Stimulated activated naive CD8-positive, alpha-beta T cell treated with anti-CD3 and anti-CD28 coated beads, Interleukin-15, Interleukin-2, amounts not matched to agents 100 U/mL and 50 U/mL, for 24 hours (primary cell): ENCODE data around the gene PDZRN4.

ENCODE experiments used
- ATAC-seq: fragments of 150-1000 bp; cut with Tn5 transposase; one replicate; pipeline ENCODE4 v1.10.0; 2021
- DNase-seq: peaks from one replicate; pipeline ENCODE4 v3.0.0; 2021

The PDZRN4 gene

GRCh38 chr12:41362931-41363330 is 174.8 kb downstream of the PDZRN4 start:
- DNase-seq: no peak
- ATAC-seq: no peak

DNA sequence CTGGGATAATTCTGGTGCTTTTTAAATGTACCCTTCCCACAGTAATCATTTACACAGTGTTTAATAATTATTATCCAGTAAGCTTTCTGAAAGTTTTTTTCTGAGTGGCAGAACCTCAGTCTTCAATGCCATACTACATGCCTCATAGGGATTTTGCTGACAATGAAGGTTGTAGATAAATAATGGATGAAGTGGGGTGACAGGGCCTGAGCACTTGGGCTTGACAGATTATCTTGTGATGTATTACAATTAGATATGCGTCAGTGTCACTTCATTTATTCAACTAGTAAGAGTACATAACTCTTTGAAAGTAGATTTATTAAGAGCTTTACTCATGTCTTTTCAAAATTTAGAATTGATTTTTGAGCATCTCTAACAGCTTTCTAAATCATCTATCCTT is 176.1 kb downstream of the PDZRN4 start:
- DNase-seq: no peak
- ATAC-seq: no peak

GRCh38 chr12:41365653-41366171 is 177.6 kb downstream of the PDZRN4 start:
- DNase-seq (no peak), ATAC-seq (no peak)

- ATAC-seq (no peak), DNase-seq (no peak)
Observed at GRCh38 chr12:41367726-41368405, 179.7 kb downstream of the PDZRN4 start.

GRCh38 chr12:41380878-41381277 is 192.8 kb downstream of the PDZRN4 start:
- DNase-seq (no peak), ATAC-seq (no peak)

DNA sequence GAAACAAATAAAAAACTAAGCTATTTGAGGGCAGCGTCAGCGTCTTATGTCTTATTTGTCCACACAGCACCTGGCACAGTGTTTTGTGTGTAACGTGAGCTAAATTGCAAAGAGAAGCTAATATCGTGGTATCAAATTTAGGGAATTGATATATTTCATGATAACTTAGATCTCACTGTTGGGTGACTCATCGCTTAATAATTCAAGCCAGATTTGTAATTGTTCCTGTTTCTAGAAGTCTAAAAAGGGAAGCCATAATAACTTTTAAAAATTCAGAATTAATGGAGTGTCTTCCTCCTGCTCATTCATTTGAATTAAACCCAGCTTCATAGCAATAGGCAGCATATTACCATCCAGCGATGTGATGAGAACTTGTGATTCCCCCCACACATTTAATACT is 214.7 kb downstream of the PDZRN4 start:
- ATAC-seq (no peak), DNase-seq (no peak)

DNA sequence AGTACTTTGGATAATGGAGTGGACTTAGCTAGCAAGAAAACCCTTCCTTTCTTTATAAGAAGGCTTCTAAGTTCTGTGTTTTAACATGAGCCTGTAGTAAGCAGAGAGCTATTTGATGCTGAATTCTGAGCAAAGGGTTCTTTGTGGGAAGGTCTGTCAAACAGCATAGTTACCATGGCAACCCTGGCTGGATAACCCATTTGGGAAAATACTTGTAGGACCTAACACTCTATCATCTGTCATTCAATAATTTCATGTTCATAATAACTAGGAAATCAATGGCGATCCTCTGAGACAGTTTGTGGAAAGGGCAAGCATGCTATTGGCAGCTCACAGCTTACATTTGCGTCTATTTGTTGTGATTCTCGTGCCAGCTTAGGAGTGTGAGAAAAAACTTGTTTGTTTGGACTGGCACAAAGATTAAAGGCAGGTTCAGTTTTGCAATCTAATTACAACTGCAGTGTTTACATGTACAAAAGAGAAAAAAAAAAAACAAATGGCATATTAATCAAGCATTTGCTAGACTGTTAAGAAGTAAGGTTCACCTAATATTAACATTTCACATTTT is 219.2 kb downstream of the PDZRN4 start:
- DNase-seq: no peak
- no peak for ATAC-seq

GRCh38 chr12:41409628-41410027 is 221.5 kb downstream of the PDZRN4 start:
- no peak for ATAC-seq

GRCh38 chr12:41418586-41418985 is 230.5 kb downstream of the PDZRN4 start:
- ATAC-seq: no peak

More at GRCh38 chr12:41409628-41410027, 221.5 kb downstream of the PDZRN4 start:
- DNase-seq: no peak

DNA sequence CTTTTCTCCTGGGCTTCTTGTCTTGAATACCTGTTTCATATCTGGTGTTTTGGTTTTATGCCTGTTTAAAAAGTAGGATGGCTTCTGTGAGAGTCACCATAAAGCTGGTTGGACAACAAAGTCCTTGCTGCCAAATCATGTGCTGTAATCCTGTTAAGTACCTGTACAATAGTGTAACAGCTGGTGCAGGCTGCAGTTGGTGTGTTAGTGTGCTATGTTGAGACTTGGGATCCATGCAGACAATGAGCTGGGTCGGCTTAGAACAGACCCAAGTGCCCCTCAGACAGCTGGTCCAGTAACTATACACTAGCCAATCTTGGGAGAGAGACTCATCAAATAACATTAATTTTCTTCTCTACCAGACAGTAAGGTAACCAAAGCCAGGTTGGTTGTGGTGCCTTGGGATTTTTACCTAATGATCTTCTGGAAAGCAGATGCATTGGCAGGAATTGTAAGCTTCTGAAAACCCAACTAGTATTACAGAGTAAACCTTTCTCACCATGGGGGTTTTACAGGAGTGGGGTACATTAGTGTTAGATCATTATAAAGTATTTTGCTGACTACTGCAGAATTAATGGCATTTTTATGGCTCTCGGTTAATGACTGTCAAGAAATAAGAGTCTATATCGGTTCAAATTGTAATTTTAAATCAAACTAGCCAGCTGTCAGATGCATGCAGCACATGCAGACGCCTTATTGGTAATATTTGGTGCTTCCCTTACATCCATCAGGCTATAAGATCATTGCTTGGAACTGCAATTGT is 231.2 kb downstream of the PDZRN4 start:
- no peak for ATAC-seq
- DNase-seq: no peak

More at GRCh38 chr12:41418586-41418985, 230.5 kb downstream of the PDZRN4 start:
- DNase-seq: no peak

- ATAC-seq (no peak), DNase-seq (no peak)
Observed at GRCh38 chr12:41424651-41425050, 236.5 kb downstream of the PDZRN4 start.

DNA sequence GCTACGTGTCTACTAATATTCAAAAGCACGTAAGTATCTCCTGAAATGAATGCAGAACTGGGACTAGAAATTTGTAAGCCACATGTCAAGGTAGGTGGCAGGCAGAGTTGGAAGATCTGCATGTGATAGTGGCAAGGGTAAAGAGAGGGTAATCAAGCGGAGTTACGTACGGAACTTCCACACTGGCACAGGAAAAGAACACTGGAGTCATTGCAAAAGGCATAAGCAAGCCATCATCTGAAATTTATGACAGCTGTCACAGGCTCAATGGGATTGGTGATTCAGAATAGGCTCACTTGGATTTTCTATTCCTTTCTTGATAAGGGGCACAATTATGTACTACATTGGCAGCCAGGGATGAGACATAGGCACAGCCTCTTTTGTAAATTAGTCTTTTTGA is 245.3 kb downstream of the PDZRN4 start:
- DNase-seq: no peak
- ATAC-seq: no peak

- no peak for ATAC-seq
- no peak for DNase-seq
Observed at GRCh38 chr12:41436076-41436475, 248.0 kb downstream of the PDZRN4 start.

DNA sequence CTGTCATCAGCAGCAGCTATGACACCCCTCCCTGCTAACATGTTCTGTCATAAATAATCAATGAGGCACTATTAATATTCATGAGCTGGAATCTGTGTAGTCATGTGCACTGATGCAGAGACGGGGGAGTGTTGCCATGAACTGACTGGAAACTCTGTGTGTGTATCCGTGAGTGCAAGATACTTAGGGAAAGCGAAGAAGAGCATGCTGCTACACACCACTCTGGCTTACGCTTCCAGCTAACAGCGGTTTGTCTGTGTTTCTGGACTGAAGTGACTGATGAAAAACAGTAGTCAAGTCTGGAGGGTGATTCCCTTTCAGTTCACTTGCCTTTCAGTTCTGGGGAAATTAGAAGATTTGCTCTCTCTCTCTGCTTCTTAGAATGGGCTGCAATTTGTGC is 249.4 kb downstream of the PDZRN4 start:
- no peak for DNase-seq
- ATAC-seq: peak; percentile 23

DNA sequence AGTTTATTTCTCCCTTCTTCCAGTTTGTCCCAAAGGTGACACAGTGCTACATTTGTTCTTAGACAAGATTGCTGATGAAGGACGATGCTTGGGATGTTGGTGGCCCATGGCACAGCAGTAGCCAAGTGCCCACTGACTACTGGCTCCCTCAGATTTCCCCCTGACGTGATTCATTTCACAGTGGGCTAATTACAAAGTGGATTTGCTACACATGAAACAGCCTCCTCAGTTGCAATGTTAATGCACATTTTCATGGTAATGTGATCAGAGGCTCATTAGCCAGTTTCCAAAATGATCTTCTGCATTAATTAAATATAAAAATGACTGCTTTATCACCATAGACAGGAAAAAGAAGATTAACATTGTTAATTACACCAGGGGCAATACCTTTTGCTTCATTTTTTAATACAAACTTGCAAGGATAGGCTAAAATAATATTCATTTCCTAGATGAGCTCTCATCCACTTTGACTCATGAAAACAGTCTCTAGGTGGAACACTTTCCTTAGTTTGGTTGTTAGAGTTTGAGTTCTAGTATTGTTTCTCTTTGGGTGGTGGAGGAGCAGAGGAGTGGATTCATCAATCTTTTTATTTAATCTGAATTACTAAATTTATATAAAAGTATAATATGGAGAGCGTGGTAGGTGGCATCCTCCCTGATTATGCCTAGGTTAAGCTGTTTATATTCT is 250.9 kb downstream of the PDZRN4 start:
- no peak for ATAC-seq
- DNase-seq: no peak

DNA sequence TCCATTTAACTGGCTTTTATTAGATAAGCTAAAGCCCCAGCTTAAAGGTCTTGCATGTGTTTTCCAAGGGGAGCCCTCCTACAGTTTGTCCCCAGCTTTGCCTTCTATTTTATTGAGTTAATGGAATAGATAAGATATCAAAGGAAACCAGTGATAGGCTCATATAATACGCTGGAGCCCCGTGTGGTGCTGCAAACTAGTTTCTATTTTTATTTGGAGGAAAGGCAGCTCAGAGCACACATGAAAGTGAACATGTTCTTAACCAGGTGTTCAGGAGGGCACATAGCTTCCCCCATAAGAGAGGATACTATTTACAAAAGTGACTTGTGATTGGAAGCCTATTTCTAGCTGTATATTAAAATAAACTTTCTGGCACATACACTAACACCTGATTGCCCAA is 251.7 kb downstream of the PDZRN4 start:
- DNase-seq: no peak
- no peak for ATAC-seq

DNA sequence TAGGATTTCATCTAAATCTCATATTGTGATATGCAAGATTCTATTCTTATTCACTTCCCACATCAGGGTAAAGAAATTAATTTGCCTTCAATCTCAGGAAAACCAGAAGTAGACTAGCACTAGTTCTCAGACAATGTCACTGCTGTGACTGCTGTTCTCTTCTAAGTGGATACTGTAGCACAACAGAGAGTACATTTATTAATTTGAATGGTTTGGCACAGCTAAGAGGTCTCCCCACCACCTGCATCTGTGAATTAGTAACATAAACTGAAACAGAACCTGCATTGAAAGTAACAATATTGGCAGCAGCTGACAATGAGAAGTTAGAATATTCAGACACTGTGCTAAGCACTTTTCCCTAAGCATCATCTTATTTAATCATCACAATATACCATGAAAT is 253.1 kb downstream of the PDZRN4 start:
- ATAC-seq (no peak), DNase-seq (no peak)

DNA sequence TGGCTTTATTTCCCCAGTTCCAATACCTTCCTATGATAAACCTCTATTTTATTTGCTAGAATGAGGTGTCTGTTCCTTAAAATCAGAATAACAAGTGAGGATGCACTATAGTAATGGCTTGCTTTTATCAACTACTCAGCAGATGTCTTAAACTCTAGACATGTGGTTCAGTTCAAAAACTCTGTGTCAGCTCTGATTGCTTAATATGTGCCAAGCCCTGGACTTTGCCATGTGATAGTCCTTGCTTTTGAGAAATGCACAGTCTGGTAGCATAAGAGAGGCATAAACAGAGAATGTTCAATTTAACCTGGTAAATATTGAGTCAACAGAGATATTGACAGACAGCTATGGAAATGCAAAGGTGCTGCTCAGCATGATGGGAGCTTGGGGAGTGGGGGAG is 254.8 kb downstream of the PDZRN4 start:
- DNase-seq (no peak), ATAC-seq (no peak)

DNA sequence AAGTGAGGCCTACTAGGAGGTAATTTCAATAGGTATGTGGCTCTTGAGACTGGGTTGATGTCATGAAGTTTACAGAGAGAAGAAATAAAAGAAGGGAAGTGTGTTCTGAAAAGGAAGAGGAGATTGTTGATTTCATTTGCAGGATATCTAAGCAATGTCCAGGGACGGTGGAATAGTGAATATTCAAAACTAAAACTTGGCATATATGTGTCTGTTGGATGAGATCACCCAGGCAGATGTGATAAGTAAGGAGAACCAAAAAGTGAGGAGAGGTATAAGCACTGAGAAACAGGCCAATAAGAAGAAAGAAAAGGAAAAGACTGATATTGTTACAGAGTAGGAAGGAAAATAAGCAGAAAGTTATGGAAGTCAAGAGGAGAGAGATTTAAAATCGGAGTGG is 255.6 kb downstream of the PDZRN4 start:
- ATAC-seq (no peak), DNase-seq (no peak)

GRCh38 chr12:41452838-41453407 is 264.8 kb downstream of the PDZRN4 start:
- ATAC-seq (no peak), DNase-seq (no peak)

DNA sequence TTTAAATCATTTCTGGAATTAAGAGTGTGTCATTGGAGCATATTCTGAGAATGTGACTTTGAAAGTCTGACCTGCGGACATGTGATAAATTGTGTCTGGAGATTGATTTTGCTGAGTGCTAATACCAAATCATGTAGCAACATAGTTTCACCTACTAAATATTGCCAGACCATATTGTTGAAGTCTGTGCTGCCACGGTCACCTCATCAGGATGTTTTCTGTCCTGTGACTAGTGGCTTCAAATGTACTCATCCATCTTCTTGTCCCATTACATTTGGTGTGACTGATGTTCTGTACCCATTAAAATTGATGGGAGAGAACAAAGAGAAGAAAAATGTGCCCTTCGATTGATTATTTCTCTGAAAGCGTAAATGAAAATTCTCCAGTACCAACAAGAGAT is 265.3 kb downstream of the PDZRN4 start:
- DNase-seq (no peak), ATAC-seq (no peak)
